Progenitor cell of endocrine pancreas (in vitro differentiated cells): ENCODE measurements around the gene ARNT2. TPM values are rescaled to one million over a fixed set of nuclear protein-coding genes. Genes with fewer than 3 reads are reported as not detected.

Source experiments
- DNase-seq: peaks from one replicate; pipeline ENCODE4 v3.0.0; 2021; ENCODE audit warnings: low spot score; ENCODE audit not compliant: unreplicated experiment
- H3K27ac Mint-ChIP-seq: 2 replicates; pipeline ENCODE4 v1.8.0; 2021; ENCODE audit warnings: mild to moderate bottlenecking, moderate library complexity, mixed read lengths
- H3K27me3 Mint-ChIP-seq: 2 replicates; pipeline ENCODE4 v1.8.0; 2021; ENCODE audit warnings: mixed read lengths
- H3K36me3 Mint-ChIP-seq: 2 replicates; pipeline ENCODE4 v1.8.0; 2022; ENCODE audit warnings: mixed read lengths; ENCODE audit not compliant: insufficient read depth
- H3K4me1 Mint-ChIP-seq: 2 replicates; pipeline ENCODE4 v1.8.0; 2021; ENCODE audit warnings: low read depth, mixed read lengths
- H3K4me3 Mint-ChIP-seq: 2 replicates; pipeline ENCODE4 v1.8.0; 2021; ENCODE audit warnings: low read depth, mild to moderate bottlenecking, moderate library complexity, mixed read lengths
- H3K9me3 Mint-ChIP-seq: 2 replicates; pipeline ENCODE4 v1.8.0; 2021; ENCODE audit warnings: low read depth, mixed read lengths
- CTCF ChIP-seq: fragments of 200-600 bp; sonication (generic); IDR thresholded peaks from one replicate; pipeline ENCODE4 v1.5.0; 2021; ENCODE audit warnings: antibody characterized with exemption, mild to moderate bottlenecking; ENCODE audit not compliant: unreplicated experiment
- total RNA-seq: library from RNA; stranded (reverse); gene quantifications from 2 replicates; pipeline ENCODE4 v1.2.1, GENCODE V29; 2021

Gene ARNT2
- total RNA-seq, 1 donor from 2014 or later: 37.3 TPM

- no peaks in the 10 kb centered on the region for H3K27me3 Mint-ChIP-seq
- H3K27ac Mint-ChIP-seq: no peak overlapping the region
- no peak overlapping the region for H3K4me3 Mint-ChIP-seq
- H3K9me3 Mint-ChIP-seq: no peaks in the 10 kb centered on the region
- no peak for TF ChIP-seq CTCF
- H3K36me3 Mint-ChIP-seq: peaks cover 2% of the 10 kb centered on the region
- H3K4me1 Mint-ChIP-seq: peaks cover 22% of the 10 kb centered on the region
- no peak for DNase-seq
These were observed 4.7 kb upstream of the ARNT2 start for GRCh38 chr15:80399508-80399907.

- Mint-ChIP-seq H3K27me3 (peaks cover 3% of the 10 kb centered on the region), H3K27ac (peak overlapping the region; percentile 44), H3K4me3 (peak overlapping the region; percentile 31), H3K4me1 (peaks cover 31% of the 10 kb centered on the region), H3K36me3 (peaks cover 2% of the 10 kb centered on the region), H3K9me3 (no peaks in the 10 kb centered on the region)
- TF ChIP-seq CTCF: no peak
- no peak for DNase-seq
These were observed 2.7 kb upstream of the ARNT2 start for GRCh38 chr15:80401456-80401855.

- no peaks in the 10 kb centered on the region for H3K9me3 Mint-ChIP-seq
- peaks cover 34% of the 10 kb centered on the region for H3K4me1 Mint-ChIP-seq
- H3K27me3 Mint-ChIP-seq: peaks cover 3% of the 10 kb centered on the region
- H3K36me3 Mint-ChIP-seq: no peaks in the 10 kb centered on the region
- H3K4me3 Mint-ChIP-seq: peak overlapping the region; percentile 34
- no peak for TF ChIP-seq CTCF
- no peak for DNase-seq
- peak overlapping the region; percentile 5 for H3K27ac Mint-ChIP-seq
These were observed 1.8 kb upstream of the ARNT2 start for GRCh38 chr15:80402339-80402738.

GRCh38 chr15:80403712-80404056 is 498 bp upstream of the ARNT2 start:
- no peaks in the 10 kb centered on the region for H3K36me3 Mint-ChIP-seq
- peak; percentile 32 for DNase-seq
- H3K27me3 Mint-ChIP-seq: peaks cover 3% of the 10 kb centered on the region
- H3K9me3 Mint-ChIP-seq: no peaks in the 10 kb centered on the region
- H3K4me1 Mint-ChIP-seq: peaks cover 35% of the 10 kb centered on the region
- no peak for TF ChIP-seq CTCF
- peak overlapping the region; percentile 68 for H3K4me3 Mint-ChIP-seq
- H3K27ac Mint-ChIP-seq: peak overlapping the region; percentile 94

- Mint-ChIP-seq H3K4me3 (peak overlapping the region; percentile 83), H3K27ac (peak overlapping the region; percentile 96), H3K9me3 (no peaks in the 10 kb centered on the region), H3K36me3 (no peaks in the 10 kb centered on the region), H3K27me3 (peaks cover 3% of the 10 kb centered on the region), H3K4me1 (peaks cover 35% of the 10 kb centered on the region)
- DNase-seq: peak; percentile 22
- no peak for TF ChIP-seq CTCF
These were observed 775 bp downstream of the ARNT2 start for GRCh38 chr15:80404761-80405553.
